NCI-H2227 (cell line): ENCODE data around the gene OCEL1.
A peak's percentile ranks its signal among the peaks of the same experiment; 100 is the strongest.

Experiments used
- DNase-seq: peaks from one replicate; lab custom pipeline; 2025; ENCODE audit not compliant: unreplicated experiment; lab: John Stamatoyannopoulos, UW

OCEL1 gene

GRCh38 chr19:17237747-17238706 is 12.0 kb downstream of the OCEL1 start:
- no peak for DNase-seq

- no peak for DNase-seq
Observed at GRCh38 chr19:17240062-17240752, 14.2 kb downstream of the OCEL1 start.

GRCh38 chr19:17240826-17241399 is 14.9 kb downstream of the OCEL1 start:
- no peak for DNase-seq

- DNase-seq: no peak
Observed at GRCh38 chr19:17242431-17243208, 16.6 kb downstream of the OCEL1 start.

- DNase-seq: no peak
Observed at GRCh38 chr19:17243211-17243829, 17.3 kb downstream of the OCEL1 start.

- no peak for DNase-seq
Observed at GRCh38 chr19:17243830-17244617, 18.0 kb downstream of the OCEL1 start.

GRCh38 chr19:17244618-17245534 is 18.9 kb downstream of the OCEL1 start:
- no peak for DNase-seq

- no peak for DNase-seq
Observed at GRCh38 chr19:17245535-17245984, 19.5 kb downstream of the OCEL1 start, which contains the start of gene NR2F6. TSS of gene NR2F6 (minus strand) at chr19:17245919. CDS start at chr19:17245220, 699 bp downstream.

- DNase-seq: no peak
Observed at GRCh38 chr19:17246681-17247425, 20.8 kb downstream of the OCEL1 start.

- no peak for DNase-seq
Observed at GRCh38 chr19:17248011-17248776, 22.2 kb downstream of the OCEL1 start.

- no peak for DNase-seq
Observed at GRCh38 chr19:17249887-17250548, 24.0 kb downstream of the OCEL1 start.

- DNase-seq: no peak
Observed at GRCh38 chr19:17254636-17255035, 28.6 kb downstream of the OCEL1 start.

GRCh38 chr19:17255150-17255621 is 29.2 kb downstream of the OCEL1 start:
- peak; percentile 52 for DNase-seq

GRCh38 chr19:17256130-17256529 is 30.1 kb downstream of the OCEL1 start:
- no peak for DNase-seq

GRCh38 chr19:17259118-17259780 is 33.2 kb downstream of the OCEL1 start:
- DNase-seq: peak; percentile 16

- no peak for DNase-seq
Observed at GRCh38 chr19:17259934-17260333, 33.9 kb downstream of the OCEL1 start.
